Osteocyte (in vitro differentiated cells): Measurements from ENCODE around the gene MMP24. TPM values are rescaled to one million over a fixed set of nuclear protein-coding genes. Genes with fewer than 3 reads are reported as not detected.
"Not testable (repeated sequence)": the region's sequence is repeated elsewhere in the genome, so short reads cannot be mapped to it uniquely, and the experiment has no call there.

Experiments used
- DNase-seq: peaks from one replicate; pipeline ENCODE4 v3.0.0; 2021; ENCODE audit warnings: mixed read lengths; ENCODE audit not compliant: unreplicated experiment; ENCODE audit errors: extremely low spot score
- H3K27ac Mint-ChIP-seq: one replicate; pipeline ENCODE4 v1.8.0; 2021; ENCODE audit warnings: mild to moderate bottlenecking, mixed read lengths; ENCODE audit not compliant: unreplicated experiment
- H3K27me3 Mint-ChIP-seq: one replicate; pipeline ENCODE4 v1.8.0; 2021; ENCODE audit warnings: mixed read lengths; ENCODE audit not compliant: unreplicated experiment
- H3K36me3 Mint-ChIP-seq: one replicate; pipeline ENCODE4 v1.8.0; 2021; ENCODE audit warnings: mixed read lengths; ENCODE audit not compliant: unreplicated experiment
- H3K4me1 Mint-ChIP-seq: one replicate; pipeline ENCODE4 v1.8.0; 2021; ENCODE audit warnings: mixed read lengths; ENCODE audit not compliant: unreplicated experiment
- H3K4me3 Mint-ChIP-seq: one replicate; pipeline ENCODE4 v1.8.0; 2021; ENCODE audit warnings: mild to moderate bottlenecking, moderate library complexity, mixed read lengths; ENCODE audit not compliant: unreplicated experiment
- H3K9me3 Mint-ChIP-seq: one replicate; pipeline ENCODE4 v1.8.0; 2021; ENCODE audit warnings: mixed read lengths; ENCODE audit not compliant: unreplicated experiment
- CTCF ChIP-seq: fragments of 200-600 bp; sonication (generic); IDR thresholded peaks from 2 replicates; pipeline ENCODE4 v1.5.0; 2021; ENCODE audit warnings: antibody characterized with exemption, mild to moderate bottlenecking, moderate library complexity
- total RNA-seq: library from RNA; stranded (reverse); gene quantifications from 2 replicates; pipeline ENCODE4 v1.2.1, GENCODE V29; 2021

Gene MMP24
- total RNA-seq, 1 donor from 2014 or later, result 0.54 TPM

- H3K4me1 Mint-ChIP-seq, result peaks cover 14% of the 10 kb centered on the region
- H3K9me3 Mint-ChIP-seq, result no peaks in the 10 kb centered on the region
- peaks cover 12% of the 10 kb centered on the region for H3K36me3 Mint-ChIP-seq
- no peak overlapping the region for H3K4me3 Mint-ChIP-seq
- DNase-seq, result no peak
- H3K27me3 Mint-ChIP-seq, result no peaks in the 10 kb centered on the region
- H3K27ac Mint-ChIP-seq, result no peak overlapping the region
- TF ChIP-seq CTCF, result no peak
These were observed 33.9 kb downstream of the MMP24 start for GRCh38 chr20:35260426-35260825.

GRCh38 chr20:35262321-35262720 is 35.8 kb downstream of the MMP24 start:
- not testable (repeated sequence) for H3K27ac Mint-ChIP-seq, DNase-seq, H3K9me3 Mint-ChIP-seq, H3K27me3 Mint-ChIP-seq, H3K4me3 Mint-ChIP-seq
- Mint-ChIP-seq H3K4me1 (peaks cover 14% of the 10 kb centered on the region), H3K36me3 (peaks cover 16% of the 10 kb centered on the region)

- DNase-seq, H3K9me3 Mint-ChIP-seq, H3K27me3 Mint-ChIP-seq, H3K4me3 Mint-ChIP-seq: not testable (repeated sequence)
- H3K4me1 Mint-ChIP-seq, result peaks cover 12% of the 10 kb centered on the region
- H3K36me3 Mint-ChIP-seq, result peaks cover 20% of the 10 kb centered on the region
- peak overlapping the region; percentile 58 for H3K27ac Mint-ChIP-seq
These were observed 36.4 kb downstream of the MMP24 start for GRCh38 chr20:35262731-35263531.

DNA sequence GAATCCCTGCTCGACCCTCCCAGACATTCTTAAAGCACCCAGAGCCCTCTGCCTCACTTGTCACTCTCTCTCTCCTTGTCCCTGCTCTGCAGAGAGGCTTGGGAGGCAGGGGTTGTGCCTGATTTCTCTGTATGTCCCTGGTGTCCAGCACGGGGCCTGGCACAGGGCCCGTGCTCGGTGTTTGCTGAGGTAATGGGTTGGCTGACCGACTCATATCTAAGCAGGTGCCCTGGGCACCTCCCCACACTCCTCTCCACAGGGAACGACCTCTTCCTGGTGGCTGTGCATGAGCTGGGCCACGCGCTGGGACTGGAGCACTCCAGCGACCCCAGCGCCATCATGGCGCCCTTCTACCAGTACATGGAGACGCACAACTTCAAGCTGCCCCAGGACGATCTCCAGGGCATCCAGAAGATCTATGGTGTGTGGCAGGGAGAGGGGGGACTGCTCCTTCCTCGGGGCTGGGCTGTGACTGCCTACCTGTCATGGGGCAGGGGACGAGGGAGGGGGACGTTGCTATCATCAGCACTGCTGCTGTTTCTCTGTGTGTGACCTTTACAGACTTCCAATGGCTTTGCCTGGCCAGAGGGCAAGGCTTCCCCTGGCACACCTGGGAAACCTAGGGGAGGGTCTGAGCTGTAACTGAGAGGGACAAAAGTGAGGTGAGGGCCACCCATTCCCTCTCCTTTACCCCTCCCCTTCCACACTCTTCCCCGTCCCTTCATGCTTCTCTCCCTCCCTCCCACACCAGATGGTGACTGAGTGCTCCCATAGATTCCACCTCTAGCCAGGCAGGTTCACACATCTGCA is 37.2 kb downstream of the MMP24 start:
- DNase-seq, result no peak
- H3K27me3 Mint-ChIP-seq, result no peaks in the 10 kb centered on the region
- peaks cover 18% of the 10 kb centered on the region for H3K36me3 Mint-ChIP-seq
- H3K4me3 Mint-ChIP-seq, result no peak overlapping the region
- H3K9me3 Mint-ChIP-seq, result no peaks in the 10 kb centered on the region
- no peak for TF ChIP-seq CTCF
- peaks cover 12% of the 10 kb centered on the region for H3K4me1 Mint-ChIP-seq
- peak overlapping the region; percentile 58 for H3K27ac Mint-ChIP-seq

GRCh38 chr20:35264755-35265154 is 38.3 kb downstream of the MMP24 start:
- H3K27ac Mint-ChIP-seq, result no peak overlapping the region
- no peak for DNase-seq
- H3K9me3 Mint-ChIP-seq, result no peaks in the 10 kb centered on the region
- H3K4me3 Mint-ChIP-seq, result no peak overlapping the region
- no peaks in the 10 kb centered on the region for H3K27me3 Mint-ChIP-seq
- no peak for TF ChIP-seq CTCF
- H3K4me1 Mint-ChIP-seq, result peaks cover 12% of the 10 kb centered on the region
- peaks cover 18% of the 10 kb centered on the region for H3K36me3 Mint-ChIP-seq

GRCh38 chr20:35267092-35267491 is 40.6 kb downstream of the MMP24 start:
- Mint-ChIP-seq H3K9me3 (no peaks in the 10 kb centered on the region), H3K4me3 (no peak overlapping the region), H3K36me3 (peaks cover 18% of the 10 kb centered on the region), H3K4me1 (peaks cover 12% of the 10 kb centered on the region), H3K27ac (no peak overlapping the region), H3K27me3 (no peaks in the 10 kb centered on the region)
- no peak for TF ChIP-seq CTCF
- DNase-seq, result no peak
